OCI-LY3 (cell line): ENCODE results near the gene TYR.
"Not testable (repeated sequence)": the region's sequence is repeated elsewhere in the genome, so short reads cannot be mapped to it uniquely, and the experiment has no call there.

Source experiments
- H2AFZ ChIP-seq: fragments of 200-600, 300-600 bp; shearing (Covaris generic); 2 replicates; pipeline ENCODE4 v1.6.0; 2014; ENCODE audit warnings: antibody characterized with exemption, low read depth, low read length
- H3K27ac ChIP-seq: fragments of 200-600, 300-600 bp; sonication (generic); 2 replicates; pipeline ENCODE4 v1.5.1; 2014; ENCODE audit warnings: mild to moderate bottlenecking, low read length, moderate library complexity, mixed read lengths
- H3K27me3 ChIP-seq: fragments of 200-600, 300-600 bp; sonication (generic); 2 replicates; pipeline ENCODE4 v1.6.1; 2014; ENCODE audit warnings: low read depth, low read length, mixed read lengths
- H3K36me3 ChIP-seq: fragments of 200-600, 300-600 bp; sonication (generic); replicated peaks from 2 replicates; pipeline ENCODE3; 2014; ENCODE audit warnings: low read depth, low read length, mixed read lengths
- H3K4me1 ChIP-seq: fragments of 300-600, 200-600 bp; sonication (generic); 2 replicates; pipeline ENCODE4 v1.6.1; 2014; ENCODE audit warnings: low read length, mixed read lengths
- H3K4me2 ChIP-seq: fragments of 200-600, 300-600 bp; sonication (generic); 2 replicates; pipeline ENCODE4 v1.6.1; 2014; ENCODE audit warnings: low read length, mixed read lengths
- H3K4me3 ChIP-seq: fragments of 300-600, 200-600 bp; sonication (generic); 2 replicates; pipeline ENCODE4 v1.5.1; 2014; ENCODE audit warnings: antibody characterized with exemption, mild to moderate bottlenecking, low read length, moderate library complexity
- H3K79me2 ChIP-seq: fragments of 300-600, 200-600 bp; shearing (Covaris generic); 2 replicates; pipeline ENCODE4 v1.6.1; 2014; ENCODE audit warnings: mild to moderate bottlenecking, low read length, mixed read lengths
- H3K9ac ChIP-seq: fragments of 300-600, 200-600 bp; shearing (Covaris generic); 2 replicates; pipeline ENCODE4 v1.6.0; 2014; ENCODE audit warnings: mild to moderate bottlenecking, low read length, moderate library complexity
- H3K9me3 ChIP-seq: fragments of 200-600, 300-600 bp; shearing (Covaris generic); 2 replicates; pipeline ENCODE4 v1.6.1; 2014; ENCODE audit warnings: low read length, mixed read lengths; ENCODE audit not compliant: insufficient read depth
- H4K20me1 ChIP-seq: fragments of 200-600, 300-600 bp; sonication (generic); 2 replicates; pipeline ENCODE4 v1.6.1; 2016; ENCODE audit warnings: low read length, mixed read lengths; ENCODE audit not compliant: insufficient read depth

The TYR gene

GRCh38 chr11:89342880-89343572, 165.4 kb downstream of the TYR start:
- H3K27me3 ChIP-seq, H3K4me2 ChIP-seq, H3K27ac ChIP-seq, H2AFZ ChIP-seq, H3K36me3 ChIP-seq, H3K9me3 ChIP-seq, H3K9ac ChIP-seq, H3K79me2 ChIP-seq, H4K20me1 ChIP-seq, H3K4me3 ChIP-seq, H3K4me1 ChIP-seq: not testable (repeated sequence)
